ENCODE results near the gene RAB27A.

- TF ChIP-seq, protein P1, sequence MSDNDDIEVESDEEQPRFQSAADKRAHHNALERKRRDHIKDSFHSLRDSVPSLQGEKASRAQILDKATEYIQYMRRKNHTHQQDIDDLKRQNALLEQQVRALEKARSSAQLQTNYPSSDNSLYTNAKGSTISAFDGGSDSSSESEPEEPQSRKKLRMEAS (IDR thresholded peaks at IDR 0.05; ENCODE audit: insufficient read depth, insufficient read length), result no peak
- TF ChIP-seq FOS (IDR thresholded peaks at IDR 0.05; ENCODE audit: borderline replicate concordance, insufficient read depth, low read length), result no peak
- TF ChIP-seq, protein P2, sequence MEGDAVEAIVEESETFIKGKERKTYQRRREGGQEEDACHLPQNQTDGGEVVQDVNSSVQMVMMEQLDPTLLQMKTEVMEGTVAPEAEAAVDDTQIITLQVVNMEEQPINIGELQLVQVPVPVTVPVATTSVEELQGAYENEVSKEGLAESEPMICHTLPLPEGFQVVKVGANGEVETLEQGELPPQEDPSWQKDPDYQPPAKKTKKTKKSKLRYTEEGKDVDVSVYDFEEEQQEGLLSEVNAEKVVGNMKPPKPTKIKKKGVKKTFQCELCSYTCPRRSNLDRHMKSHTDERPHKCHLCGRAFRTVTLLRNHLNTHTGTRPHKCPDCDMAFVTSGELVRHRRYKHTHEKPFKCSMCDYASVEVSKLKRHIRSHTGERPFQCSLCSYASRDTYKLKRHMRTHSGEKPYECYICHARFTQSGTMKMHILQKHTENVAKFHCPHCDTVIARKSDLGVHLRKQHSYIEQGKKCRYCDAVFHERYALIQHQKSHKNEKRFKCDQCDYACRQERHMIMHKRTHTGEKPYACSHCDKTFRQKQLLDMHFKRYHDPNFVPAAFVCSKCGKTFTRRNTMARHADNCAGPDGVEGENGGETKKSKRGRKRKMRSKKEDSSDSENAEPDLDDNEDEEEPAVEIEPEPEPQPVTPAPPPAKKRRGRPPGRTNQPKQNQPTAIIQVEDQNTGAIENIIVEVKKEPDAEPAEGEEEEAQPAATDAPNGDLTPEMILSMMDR (IDR thresholded peaks at IDR 0.05; ENCODE audit: extremely low read depth in 1 of 2, insufficient read depth in 1 of 2, low read depth in 1 of 2, low read length in 2 of 2), result no peak
- TF ChIP-seq POLR2A (IDR thresholded peaks at IDR 0.05; ENCODE audit: low read depth, low read length), result no peak
- TF ChIP-seq MYC (IDR thresholded peaks at IDR 0.05; ENCODE audit: low read depth, low read length), result no peak
These were observed 13.3 kb downstream of the RAB27A start for GRCh38 chr15:55276324-55276723.
